Jurkat, Clone E6-1 (cell line): ENCODE measurements around the gene MARS1. TPM values are rescaled to one million over a fixed set of nuclear protein-coding genes. Genes with fewer than 3 reads are reported as not detected.
A peak's percentile ranks its signal among the peaks of the same experiment; 100 is the strongest.
"Not testable (repeated sequence)": the region's sequence is repeated elsewhere in the genome, so short reads cannot be mapped to it uniquely, and the experiment has no call there.

Experiments
- DNase-seq: peaks from one replicate; pipeline ENCODE4 v3.0.0-alpha.2; 2011; ENCODE audit warnings: low read depth, low spot score
- H3K4me3 ChIP-seq: 2 replicates; pipeline ENCODE4 v1.5.1; 2011; ENCODE audit warnings: mild to moderate bottlenecking, low read length, control low read depth, moderate library complexity
- polyA plus RNA-seq: library from polyadenylated mRNA; unstranded; fragments of >200 nt; gene quantifications from one replicate; pipeline ENCODE4 v1.2.1, GENCODE V29; 2012; ENCODE audit warnings: missing spikeins; ENCODE audit not compliant: insufficient read length, insufficient read depth

The MARS1 gene
- 175 TPM for polyA plus RNA-seq

DNA sequence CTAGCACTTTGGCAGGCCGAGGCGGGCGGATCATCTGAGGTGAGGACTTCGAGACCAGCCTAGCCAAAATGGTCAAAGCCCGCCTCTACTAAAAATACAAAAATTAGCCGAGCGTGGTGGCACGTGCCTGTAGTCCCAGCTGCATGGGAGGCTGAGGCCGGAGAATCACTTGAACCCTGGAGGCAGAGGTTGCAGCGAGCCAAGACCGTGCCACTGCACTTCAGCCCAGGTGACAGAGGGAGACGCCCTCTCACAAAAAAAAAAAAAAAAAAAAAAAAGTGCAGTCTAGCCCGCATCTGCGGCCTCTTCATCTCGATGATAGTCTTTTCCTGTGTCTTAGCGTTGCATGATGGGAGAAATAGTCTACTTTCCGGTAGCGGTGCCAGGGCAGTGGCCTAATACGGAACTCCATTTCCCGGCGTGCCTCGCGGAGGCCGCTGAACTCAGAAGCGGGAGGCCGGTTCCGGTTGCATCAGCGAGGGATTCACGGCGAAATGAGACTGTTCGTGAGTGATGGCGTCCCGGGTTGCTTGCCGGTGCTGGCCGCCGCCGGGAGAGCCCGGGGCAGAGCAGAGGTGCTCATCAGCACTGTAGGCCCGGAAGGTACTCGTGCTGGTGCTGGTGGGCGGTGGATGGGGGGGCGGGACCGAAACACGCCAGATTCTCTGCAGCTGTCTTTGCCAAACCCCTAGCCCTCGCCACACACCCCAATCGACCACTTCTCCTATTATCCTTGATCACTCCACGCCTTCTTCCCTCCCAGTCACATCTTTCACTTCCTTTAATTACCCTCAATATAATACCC, at the start of gene MARS1:
TSS of gene MARS1 (plus strand) at position 472 of the 805 bp plus-strand sequence. CDS start at position 495, 23 bp downstream.
- peak; percentile 97 for DNase-seq
- H3K4me3 ChIP-seq, result peak within 1 kb of the TSS; percentile 99

DNA sequence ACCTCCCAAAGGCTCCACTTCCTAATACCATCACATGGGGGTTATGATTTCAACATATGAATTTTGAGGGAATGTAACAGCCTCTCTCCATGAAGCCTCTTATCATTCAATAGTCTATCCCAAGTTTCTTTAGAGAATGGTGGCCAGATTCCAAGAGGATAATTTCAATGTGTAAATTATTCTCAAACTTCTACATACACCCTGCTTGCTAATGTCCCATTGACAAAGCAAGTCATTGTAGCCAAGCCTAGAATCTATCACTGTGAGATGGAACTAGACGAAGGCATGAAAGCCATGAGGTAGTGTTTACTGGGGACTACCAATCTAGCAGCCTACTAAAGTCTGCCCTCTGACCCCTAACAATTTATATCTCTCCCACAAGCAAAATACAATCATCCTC, 49.5 kb upstream of the MARS1 start:
- DNase-seq, result no peak
- no peak overlapping the region for H3K4me3 ChIP-seq

DNA sequence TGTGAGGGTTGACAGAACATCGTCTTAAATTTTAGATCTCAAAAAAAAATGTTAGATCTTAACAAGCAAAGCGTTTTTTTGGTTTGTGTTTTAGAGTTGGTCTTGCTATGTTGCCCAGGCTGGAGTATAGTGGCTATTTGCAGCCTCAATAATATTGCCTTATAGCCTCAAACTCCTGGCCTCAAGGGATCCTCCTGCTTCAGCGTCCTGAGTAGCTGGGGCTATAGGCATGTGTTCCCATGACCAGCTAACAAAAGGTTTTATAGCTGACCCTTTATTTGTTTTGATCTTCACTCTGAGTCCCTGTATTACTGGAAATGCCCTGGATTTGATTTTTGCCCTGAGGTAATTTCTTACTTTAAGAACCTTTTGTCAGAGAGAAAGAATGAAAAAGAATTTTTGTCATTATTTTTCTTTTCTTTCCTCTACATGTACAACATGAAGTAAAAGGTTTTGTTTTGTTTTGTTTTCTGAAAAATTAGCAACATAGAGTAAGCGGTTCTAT, 48.1 kb upstream of the MARS1 start:
- H3K4me3 ChIP-seq, result no peak overlapping the region
- no peak for DNase-seq

DNA sequence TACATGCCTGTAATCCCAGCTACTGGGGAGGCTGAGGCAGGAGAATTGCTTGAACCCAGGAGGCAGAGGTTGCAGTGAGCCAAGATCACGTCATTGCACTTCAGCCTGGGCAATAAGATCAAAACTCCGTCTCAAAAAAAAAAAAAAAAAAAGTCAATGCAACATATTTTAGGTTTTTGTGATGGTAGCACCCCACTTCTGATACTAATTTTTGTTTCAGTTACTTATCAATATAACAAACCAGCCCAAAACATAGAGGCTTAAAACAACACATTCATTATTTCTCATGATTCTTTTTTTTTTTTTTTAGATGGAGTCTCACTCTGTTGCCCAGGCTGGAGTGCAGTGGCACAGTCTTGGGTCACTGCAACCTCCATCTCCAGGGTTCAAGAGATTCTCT, 46.5 kb upstream of the MARS1 start:
- not testable (repeated sequence) for DNase-seq

DNA sequence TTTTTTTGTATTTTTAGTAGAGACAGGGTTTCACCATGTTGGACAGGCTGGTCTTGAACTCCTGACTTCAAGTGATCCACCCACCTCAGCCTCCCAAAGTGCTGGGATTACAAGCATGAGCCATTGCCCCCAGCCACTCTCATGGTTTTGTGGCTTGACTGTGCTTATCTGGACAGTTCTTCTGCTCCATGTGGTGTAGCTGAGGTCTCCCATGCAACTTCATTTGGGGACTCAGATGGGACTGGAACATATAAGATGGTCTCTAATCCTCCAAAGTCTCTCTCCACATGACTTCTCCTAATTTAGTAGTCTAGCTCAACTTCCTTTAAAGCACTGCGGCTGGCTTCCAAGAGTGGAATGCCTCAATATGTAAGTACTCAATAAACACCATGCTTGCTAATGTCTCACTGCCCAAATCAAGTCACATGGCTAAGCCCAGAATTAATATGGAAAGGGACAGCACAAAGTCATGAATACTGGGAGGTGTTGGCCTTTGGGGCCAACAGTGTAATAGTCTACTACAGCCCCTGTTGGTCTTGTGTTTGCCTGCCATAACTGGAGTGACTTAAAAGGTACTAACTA, 45.9 kb upstream of the MARS1 start:
- no peak for DNase-seq
- H3K4me3 ChIP-seq, result no peak overlapping the region

More for the DNA sequence above, 46.5 kb upstream of the MARS1 start:
- not testable (repeated sequence) for H3K4me3 ChIP-seq

DNA sequence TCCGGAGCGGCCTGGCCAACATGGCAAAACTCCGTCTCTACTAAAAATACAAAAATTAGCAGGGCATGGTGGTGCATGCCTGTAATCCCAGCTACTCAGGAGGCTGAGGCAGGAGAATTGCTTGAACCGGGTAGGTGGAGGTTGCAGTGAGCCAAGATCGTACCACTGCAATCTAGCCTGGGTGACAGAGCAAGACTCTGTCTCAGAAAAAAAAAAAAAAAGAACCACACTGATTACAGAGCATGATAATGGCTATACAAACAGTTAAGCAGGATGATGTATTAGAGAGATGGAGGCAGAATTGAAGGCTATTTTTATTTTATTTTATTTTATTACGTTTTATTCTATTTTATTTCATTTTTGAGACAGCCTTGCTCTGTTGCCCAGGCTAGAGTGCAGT, 43.5 kb upstream of the MARS1 start:
- not testable (repeated sequence) for H3K4me3 ChIP-seq, DNase-seq

DNA sequence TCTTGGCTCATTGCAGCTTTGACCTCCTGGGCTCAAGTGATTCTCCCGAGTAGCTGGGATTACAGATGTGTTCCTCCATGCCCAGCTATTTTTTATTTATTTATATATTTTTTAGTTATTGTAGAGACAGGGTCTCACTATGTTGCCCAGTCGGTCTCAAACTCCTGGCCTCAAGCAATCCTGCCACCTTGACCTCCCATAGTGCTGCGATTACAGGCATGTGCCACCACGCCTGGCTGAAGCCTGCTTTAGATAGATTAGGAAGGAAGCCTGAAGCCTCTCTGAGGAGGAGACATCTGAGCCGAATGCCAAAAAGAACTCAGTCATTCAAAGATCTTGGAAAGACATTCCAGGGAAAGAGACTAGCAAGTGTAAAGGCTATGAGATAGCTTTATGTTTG, 43.1 kb upstream of the MARS1 start:
- no peak for DNase-seq
- no peak overlapping the region for H3K4me3 ChIP-seq

DNA sequence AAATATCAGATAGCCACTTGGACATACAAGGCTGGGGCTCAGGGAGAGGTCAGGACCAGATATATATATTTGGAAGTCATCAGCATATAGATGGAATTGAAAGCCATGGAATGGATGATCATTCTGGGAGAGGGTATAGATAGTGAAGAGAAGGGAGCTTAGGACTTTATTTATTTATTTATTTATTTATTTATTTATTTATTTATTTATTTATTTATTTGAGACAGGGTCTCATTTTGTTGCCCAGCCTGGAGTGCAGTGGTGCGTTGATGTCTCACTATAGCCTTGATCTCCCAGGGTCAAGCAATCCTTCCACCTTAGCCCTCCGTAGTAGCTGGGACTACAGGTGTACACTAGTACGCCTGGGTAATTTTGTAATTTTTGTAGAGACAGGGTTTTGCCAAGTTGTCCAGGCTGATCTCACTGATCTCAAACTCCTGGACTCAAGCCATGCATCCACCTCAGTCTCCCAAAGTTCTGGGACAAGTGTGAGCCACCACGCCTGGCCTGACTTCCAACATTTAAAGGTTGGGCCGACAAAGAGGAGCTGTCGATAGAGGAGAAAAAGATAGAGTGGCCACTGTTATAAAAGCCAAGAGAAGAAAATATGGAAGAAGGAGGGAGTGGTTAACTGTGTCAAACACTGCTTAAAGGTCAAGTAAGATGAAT, 41.4 kb upstream of the MARS1 start:
- no peak for DNase-seq
- no peak overlapping the region for H3K4me3 ChIP-seq

DNA sequence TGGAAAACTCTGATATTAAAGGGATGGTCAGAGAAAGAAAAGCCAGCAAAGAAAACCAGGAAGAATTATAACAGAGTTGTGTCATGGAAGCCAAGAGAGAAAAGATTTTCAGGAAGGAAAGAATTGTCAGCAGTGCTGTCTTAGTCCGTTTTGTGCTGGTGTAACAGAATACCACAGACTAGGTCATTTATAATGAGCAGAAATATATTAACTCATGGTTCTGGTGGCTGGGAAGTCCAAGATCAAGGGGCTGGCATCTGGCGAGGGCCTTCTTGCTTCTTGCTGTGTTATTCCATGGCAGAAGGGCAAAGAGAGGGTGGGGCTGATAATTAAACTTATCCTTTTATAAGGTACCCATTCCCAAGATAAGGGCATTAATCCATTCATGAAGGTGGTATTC, 39.2 kb upstream of the MARS1 start:
- no peak overlapping the region for H3K4me3 ChIP-seq
- no peak for DNase-seq

DNA sequence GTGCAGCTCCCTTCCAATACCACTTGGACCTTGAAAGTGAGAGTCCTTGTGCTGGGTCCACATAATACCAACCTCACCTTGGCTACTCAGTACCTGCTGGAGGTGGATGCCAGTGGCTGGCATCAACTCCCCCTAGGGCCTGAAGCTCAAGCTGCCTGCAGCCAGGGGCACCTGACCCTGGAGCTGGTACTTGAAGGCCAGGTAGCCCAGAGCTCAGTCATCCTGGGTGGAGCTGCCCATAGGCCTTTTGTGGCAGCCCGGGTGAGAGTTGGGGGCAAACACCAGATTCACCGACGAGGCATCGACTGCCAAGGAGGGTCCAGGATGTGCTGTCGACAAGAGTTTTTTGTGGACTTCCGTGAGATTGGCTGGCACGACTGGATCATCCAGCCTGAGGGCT, 38.5 kb upstream of the MARS1 start:
- no peak overlapping the region for H3K4me3 ChIP-seq
- DNase-seq, result no peak

DNA sequence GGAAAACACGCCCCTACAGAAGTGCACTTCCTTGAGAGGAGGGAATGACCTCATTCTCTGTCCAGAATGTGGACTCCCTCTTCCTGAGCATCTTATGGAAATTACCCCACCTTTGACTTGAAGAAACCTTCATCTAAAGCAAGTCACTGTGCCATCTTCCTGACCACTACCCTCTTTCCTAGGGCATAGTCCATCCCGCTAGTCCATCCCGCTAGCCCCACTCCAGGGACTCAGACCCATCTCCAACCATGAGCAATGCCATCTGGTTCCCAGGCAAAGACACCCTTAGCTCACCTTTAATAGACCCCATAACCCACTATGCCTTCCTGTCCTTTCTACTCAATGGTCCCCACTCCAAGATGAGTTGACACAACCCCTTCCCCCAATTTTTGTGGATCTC, 37.8 kb upstream of the MARS1 start:
- no peak for DNase-seq
- no peak overlapping the region for H3K4me3 ChIP-seq

DNA sequence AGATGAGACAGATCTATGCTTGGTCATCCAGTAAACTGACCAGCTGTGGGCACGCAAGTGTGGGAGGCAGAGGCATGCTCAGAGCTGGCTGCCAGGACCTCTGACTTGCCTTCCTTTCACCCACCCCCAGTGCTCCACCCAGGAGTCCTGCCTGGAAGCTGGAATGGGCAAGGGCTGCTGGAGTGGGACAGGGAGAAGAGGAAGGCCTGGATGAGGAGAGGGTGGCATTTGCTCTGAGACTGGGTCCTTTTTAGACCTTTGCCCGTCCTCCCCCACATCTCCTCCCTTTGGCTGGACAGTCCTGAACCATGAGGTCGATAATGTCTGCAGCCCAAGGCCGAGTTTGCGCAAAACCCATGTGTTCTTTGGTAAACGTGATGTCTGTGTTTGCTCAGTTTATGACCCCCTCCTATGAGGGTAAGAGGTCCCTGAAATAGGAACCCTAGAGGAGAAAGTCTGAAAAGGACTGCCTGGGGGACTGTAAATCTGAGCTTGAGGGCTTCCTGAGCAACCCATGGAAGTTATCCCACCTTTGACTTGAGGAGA, 36.6 kb upstream of the MARS1 start:
- no peak overlapping the region for H3K4me3 ChIP-seq
- no peak for DNase-seq

DNA sequence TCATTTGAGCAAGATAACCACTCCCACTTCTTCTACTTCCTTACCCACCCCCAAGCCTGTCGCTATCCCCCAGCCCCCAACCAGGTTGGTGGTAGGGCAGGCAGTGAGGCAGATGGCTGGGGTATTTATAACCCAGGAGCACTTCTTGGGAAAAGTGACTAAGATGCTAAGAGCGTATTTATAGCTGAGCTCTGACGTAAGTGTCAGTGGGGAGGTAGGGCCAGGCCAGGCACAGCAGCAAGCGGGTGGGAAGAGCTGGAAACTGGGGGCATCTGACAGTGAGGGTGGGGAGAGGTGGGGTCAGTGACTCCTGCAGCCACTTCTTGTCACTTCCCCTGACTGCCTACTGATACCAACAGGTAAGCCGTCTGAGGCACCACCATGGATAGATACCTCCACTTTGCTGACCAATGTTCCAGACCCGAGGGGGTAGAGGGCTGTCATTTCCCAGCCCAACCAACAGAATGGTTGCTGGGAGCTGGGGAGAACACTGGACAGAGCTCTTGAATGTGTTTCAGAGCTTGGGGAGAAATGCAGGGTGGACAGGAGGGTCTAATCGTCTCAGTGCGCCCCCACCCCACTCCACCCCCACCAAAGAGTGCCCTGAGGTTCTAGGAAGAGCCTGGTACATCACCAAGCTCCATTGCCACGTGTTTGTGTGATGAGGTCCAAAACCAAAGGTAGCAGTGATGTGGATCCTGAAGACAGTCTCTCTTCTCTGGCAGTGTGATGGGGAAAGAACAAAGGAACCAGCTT, 35.5 kb upstream of the MARS1 start:
- DNase-seq, result no peak
- no peak overlapping the region for H3K4me3 ChIP-seq

DNA sequence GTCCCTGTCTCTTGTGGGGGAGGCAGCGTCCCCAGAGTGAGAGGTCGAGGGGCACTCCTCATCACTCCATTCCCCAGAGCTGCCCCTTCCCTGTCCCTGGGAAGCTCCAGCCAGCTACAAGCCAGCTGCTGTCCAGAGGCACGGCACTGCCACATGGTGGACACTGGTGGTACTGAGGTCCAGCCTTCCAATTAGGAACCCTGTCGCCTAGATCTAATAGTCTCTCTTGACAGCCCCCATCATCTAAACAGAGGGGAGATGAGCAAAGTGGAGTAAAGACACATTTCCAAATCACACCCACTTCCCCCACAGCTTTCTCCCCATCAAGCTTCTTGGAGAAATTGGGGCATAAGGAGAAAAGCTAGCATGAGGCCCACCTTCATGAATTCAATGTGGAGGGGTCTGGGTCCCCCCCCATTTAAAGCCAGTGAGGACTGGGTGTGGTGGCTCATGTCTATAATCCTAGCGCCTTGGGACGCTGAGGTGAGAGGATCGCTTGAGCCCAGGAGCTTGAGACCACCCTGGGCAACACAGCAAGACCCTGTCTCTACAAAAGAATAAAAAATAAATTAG, 34.8 kb upstream of the MARS1 start:
- no peak for DNase-seq
- H3K4me3 ChIP-seq, result no peak overlapping the region

DNA sequence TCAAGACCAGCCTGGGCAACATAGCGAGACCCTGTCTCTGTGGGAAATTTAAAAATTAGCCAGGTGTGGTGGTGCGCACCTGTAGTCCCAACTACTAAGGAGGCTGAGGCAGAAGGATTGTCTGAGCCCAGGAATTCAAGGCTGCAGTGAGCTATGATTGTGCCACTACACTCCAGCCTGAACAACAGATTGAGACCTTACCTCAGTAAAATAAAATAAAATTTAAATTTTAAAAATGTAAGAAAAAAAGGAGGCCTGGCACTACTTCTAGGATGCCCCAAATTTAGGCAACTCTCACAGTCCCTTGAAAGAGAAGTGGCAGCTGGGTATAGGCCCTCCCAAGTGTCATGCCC, 33.7 kb upstream of the MARS1 start:
- no peak overlapping the region for H3K4me3 ChIP-seq
- DNase-seq, result no peak

DNA sequence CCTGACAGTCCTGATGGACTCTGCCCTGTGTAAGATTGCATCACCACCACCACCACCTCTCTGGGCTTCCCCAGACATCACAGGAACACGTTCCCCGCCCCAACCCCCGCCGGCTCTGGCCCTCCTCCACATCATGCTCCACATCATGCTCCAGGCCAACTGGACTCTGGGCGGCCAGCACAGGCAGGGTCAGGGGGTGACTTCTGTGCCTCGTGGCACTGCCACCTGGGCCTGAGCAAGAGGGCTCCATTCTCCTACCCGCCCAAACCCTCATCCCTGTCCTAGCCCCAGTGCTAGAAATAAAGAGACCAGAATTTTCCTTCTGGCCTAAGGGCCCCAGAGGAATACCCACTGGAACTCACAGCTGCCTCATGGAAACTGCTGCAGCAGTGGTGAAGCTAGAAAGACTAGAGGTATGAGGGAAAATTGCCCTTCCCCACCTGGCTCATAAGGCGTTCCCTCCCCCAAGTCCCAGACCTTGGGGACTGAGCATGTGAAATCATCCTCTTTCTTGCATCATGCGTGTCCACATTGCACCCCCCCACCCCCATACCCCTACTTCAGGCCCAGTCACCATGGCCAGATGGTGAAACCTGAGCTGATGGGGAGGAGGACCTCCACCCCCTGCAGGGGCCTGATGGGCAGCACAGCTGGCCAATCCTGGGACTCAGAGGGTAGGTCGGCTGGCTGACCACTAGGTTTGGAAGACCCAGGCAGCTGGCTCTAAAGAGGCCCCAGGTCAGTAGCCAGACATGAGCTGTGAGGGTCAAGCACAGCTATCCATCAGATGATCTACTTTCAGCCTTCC, 33.1 kb upstream of the MARS1 start, which contains the start of gene INHBE:
TSS of gene INHBE (plus strand) at position 742 of the 808 bp plus-strand sequence. CDS start 230 bp downstream, outside the sequence.
- no peak for DNase-seq
- no peak within 1 kb of the TSS for H3K4me3 ChIP-seq

DNA sequence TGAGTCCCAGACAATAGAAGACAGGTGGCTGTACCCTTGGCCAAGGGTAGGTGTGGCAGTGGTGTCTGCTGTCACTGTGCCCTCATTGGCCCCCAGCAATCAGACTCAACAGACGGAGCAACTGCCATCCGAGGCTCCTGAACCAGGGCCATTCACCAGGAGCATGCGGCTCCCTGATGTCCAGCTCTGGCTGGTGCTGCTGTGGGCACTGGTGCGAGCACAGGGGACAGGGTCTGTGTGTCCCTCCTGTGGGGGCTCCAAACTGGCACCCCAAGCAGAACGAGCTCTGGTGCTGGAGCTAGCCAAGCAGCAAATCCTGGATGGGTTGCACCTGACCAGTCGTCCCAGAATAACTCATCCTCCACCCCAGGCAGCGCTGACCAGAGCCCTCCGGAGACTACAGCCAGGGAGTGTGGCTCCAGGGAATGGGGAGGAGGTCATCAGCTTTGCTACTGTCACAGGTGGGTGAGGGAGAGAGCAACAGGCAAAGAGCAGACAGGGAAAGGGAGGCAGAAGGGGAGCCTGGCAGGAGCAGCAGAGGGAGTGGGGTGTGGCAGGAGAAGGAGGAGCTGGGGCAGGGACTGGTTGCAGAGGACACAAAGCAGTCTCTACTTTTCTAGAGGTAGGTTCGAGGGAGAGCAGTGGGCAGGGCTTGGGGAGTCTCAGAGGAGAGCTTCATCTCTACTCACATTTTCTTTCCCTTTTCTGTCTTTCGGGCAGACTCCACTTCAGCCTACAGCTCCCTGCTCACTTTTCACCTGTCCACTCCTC, 32.3 kb upstream of the MARS1 start:
- H3K4me3 ChIP-seq, result no peak overlapping the region
- no peak for DNase-seq
